ENCODE data around the gene PTPRK. TPM values are rescaled to one million over a fixed set of nuclear protein-coding genes. Genes with fewer than 3 reads are reported as not detected.

Gene PTPRK
- total RNA-seq, 2 donors from 2014 or later: 60.6 to 121 TPM

GRCh38 chr6:128005009-128005408 is 515.4 kb downstream of the PTPRK start:
- no peak overlapping the region for H3K27ac ChIP-seq
- H3K36me3 ChIP-seq (replicated peaks in 1 of 2; ENCODE audit: insufficient read depth in 1 of 2, low read depth in 2 of 2): no peaks in the 10 kb centered on the region
- no peak for TF ChIP-seq POLR2A (IDR thresholded peaks at IDR 0.05)
- no peak for TF ChIP-seq CTCF (IDR thresholded peaks at IDR 0.05)
- no peak for ATAC-seq
- no peak overlapping the region for H3K4me3 ChIP-seq
- intact Hi-C loops (cut with DNase I): no loop called here
- no peaks in the 10 kb centered on the region for H3K4me1 ChIP-seq
- 77 to 78% methylated on average over 5 of the region's 5 CpGs for WGBS, 2 donors
- no peak for DNase-seq
- H3K27me3 ChIP-seq: no peaks in the 10 kb centered on the region
- no peaks in the 10 kb centered on the region for H3K9me3 ChIP-seq

- Histone ChIP-seq H3K9me3 (no peaks in the 10 kb centered on the region), H3K27me3 (no peaks in the 10 kb centered on the region), H3K36me3 (replicated peaks in 1 of 2; ENCODE audit: insufficient read depth in 1 of 2, low read depth in 2 of 2) (no peaks in the 10 kb centered on the region), H3K27ac (no peak overlapping the region), H3K4me1 (no peaks in the 10 kb centered on the region), H3K4me3 (no peak overlapping the region)
- TF ChIP-seq POLR2A (IDR thresholded peaks at IDR 0.05) (no peak), CTCF (IDR thresholded peaks at IDR 0.05) (no peak)
- no peak for ATAC-seq
- WGBS, 2 donors: 88 to 92% methylated on average over 2 of the region's 2 CpGs
- intact Hi-C loops (cut with DNase I): no loop called here
- no peak for DNase-seq
Measured at GRCh38 chr6:128000363-128000762, 520.0 kb downstream of the PTPRK start.

GRCh38 chr6:127998985-127999384 is 521.4 kb downstream of the PTPRK start:
- DNase-seq: no peak
- no peak overlapping the region for H3K27ac ChIP-seq
- TF ChIP-seq CTCF (IDR thresholded peaks at IDR 0.05): no peak
- TF ChIP-seq POLR2A (IDR thresholded peaks at IDR 0.05): no peak
- no peaks in the 10 kb centered on the region for H3K27me3 ChIP-seq
- intact Hi-C loops (cut with DNase I): no loop called here
- no peaks in the 10 kb centered on the region for H3K4me1 ChIP-seq
- WGBS, 2 donors: 91 to 98% methylated on average over 4 of the region's 4 CpGs
- no peaks in the 10 kb centered on the region for H3K36me3 ChIP-seq (replicated peaks in 1 of 2; ENCODE audit: insufficient read depth in 1 of 2, low read depth in 2 of 2)
- no peaks in the 10 kb centered on the region for H3K9me3 ChIP-seq
- H3K4me3 ChIP-seq: no peak overlapping the region
- no peak for ATAC-seq

- DNase-seq (no peak), ATAC-seq (no peak)
- H3K9me3 ChIP-seq: no peaks in the 10 kb centered on the region
- WGBS, 2 donors: 84 to 88% methylated on average over 3 of the region's 3 CpGs
- H3K4me3 ChIP-seq: no peak overlapping the region
- intact Hi-C loops (cut with DNase I): no loop called here
- no peaks in the 10 kb centered on the region for H3K36me3 ChIP-seq (replicated peaks in 1 of 2; ENCODE audit: insufficient read depth in 1 of 2, low read depth in 2 of 2)
- TF ChIP-seq CTCF (IDR thresholded peaks at IDR 0.05) (no peak), POLR2A (IDR thresholded peaks at IDR 0.05) (no peak)
- no peak overlapping the region for H3K27ac ChIP-seq
- no peaks in the 10 kb centered on the region for H3K27me3 ChIP-seq
- no peaks in the 10 kb centered on the region for H3K4me1 ChIP-seq
Measured at GRCh38 chr6:127997496-127998164, 522.8 kb downstream of the PTPRK start.

GRCh38 chr6:127996925-127997324 is 523.5 kb downstream of the PTPRK start:
- Histone ChIP-seq H3K27ac (no peak overlapping the region), H3K4me3 (no peak overlapping the region), H3K36me3 (replicated peaks in 1 of 2; ENCODE audit: insufficient read depth in 1 of 2, low read depth in 2 of 2) (no peaks in the 10 kb centered on the region), H3K4me1 (no peaks in the 10 kb centered on the region), H3K9me3 (no peaks in the 10 kb centered on the region), H3K27me3 (no peaks in the 10 kb centered on the region)
- intact Hi-C loops (cut with DNase I): no loop called here
- DNase-seq (no peak), ATAC-seq (no peak)
- no peak for TF ChIP-seq POLR2A (IDR thresholded peaks at IDR 0.05)
- no peak for TF ChIP-seq CTCF (IDR thresholded peaks at IDR 0.05)
- WGBS, 2 donors: 85 to 87% methylated on average over 3 of the region's 3 CpGs
